Stimulated activated CD8-positive, alpha-beta memory T cell treated with anti-CD3 and anti-CD28 coated beads, Interleukin-4, amount 100 ng/mL, for 4 hours (primary cell): ENCODE measurements around the gene EGR2.

Source experiments
- DNase-seq, 2 donors: peaks; one replicate each; pipeline ENCODE4 v3.0.0-alpha.2; 2020; ENCODE audit warnings: low read depth in 2 of 2, low spot score in 1 of 2

The EGR2 gene

GRCh38 chr10:62816331-62817120, at the start of gene EGR2:
Gene EGR2 (minus strand): TSS chr10:62816366. CDS start chr10:62816029, 337 bp downstream.
- peak; percentile 86 to 92 for DNase-seq

- DNase-seq: no peak
These were observed 46.3 kb upstream of the EGR2 start for GRCh38 chr10:62862447-62862846.

GRCh38 chr10:62861507-62861906, 45.3 kb upstream of the EGR2 start:
- no peak for DNase-seq

GRCh38 chr10:62860946-62861345, 44.8 kb upstream of the EGR2 start:
- no peak for DNase-seq

GRCh38 chr10:62858364-62858763, 42.2 kb upstream of the EGR2 start:
- DNase-seq: no peak

- DNase-seq: no peak
These were observed 39.9 kb upstream of the EGR2 start for GRCh38 chr10:62856021-62856420.

GRCh38 chr10:62853710-62854109, 37.5 kb upstream of the EGR2 start:
- DNase-seq: peak in 1 of 2 donors; percentile 7

- no peak for DNase-seq
These were observed 37.0 kb upstream of the EGR2 start for GRCh38 chr10:62852961-62853702.

- DNase-seq: no peak
These were observed 35.3 kb upstream of the EGR2 start for GRCh38 chr10:62851442-62851841.

GRCh38 chr10:62850646-62851045, 34.5 kb upstream of the EGR2 start:
- no peak for DNase-seq

- no peak for DNase-seq
These were observed 31.3 kb upstream of the EGR2 start for GRCh38 chr10:62847433-62847832.

- no peak for DNase-seq
These were observed 28.3 kb upstream of the EGR2 start for GRCh38 chr10:62844280-62845011.

GRCh38 chr10:62843600-62843999, 27.4 kb upstream of the EGR2 start:
- no peak for DNase-seq

- DNase-seq: no peak
These were observed 26.8 kb upstream of the EGR2 start for GRCh38 chr10:62842983-62843382.

GRCh38 chr10:62839590-62839989, 23.4 kb upstream of the EGR2 start:
- DNase-seq: no peak

GRCh38 chr10:62831346-62831745, 15.2 kb upstream of the EGR2 start:
- DNase-seq: no peak

GRCh38 chr10:62830679-62831078, 14.5 kb upstream of the EGR2 start:
- no peak for DNase-seq

GRCh38 chr10:62829622-62830021, 13.5 kb upstream of the EGR2 start:
- DNase-seq: no peak

GRCh38 chr10:62826273-62826672, 10.1 kb upstream of the EGR2 start:
- DNase-seq: no peak

- no peak for DNase-seq
These were observed 4.4 kb upstream of the EGR2 start for GRCh38 chr10:62820586-62820985.

GRCh38 chr10:62819141-62819920, 3.2 kb upstream of the EGR2 start:
- DNase-seq: no peak
